Ascending aorta (tissue), 2 donors: ENCODE measurements around the gene PCSK5. TPM values are rescaled to one million over a fixed set of nuclear protein-coding genes. Genes with fewer than 3 reads are reported as not detected.
A peak's percentile ranks its signal among the peaks of the same experiment; 100 is the strongest.
"Not testable (repeated sequence)": the region's sequence is repeated elsewhere in the genome, so short reads cannot be mapped to it uniquely, and the experiment has no call there.

Experiments used
- DNase-seq, 2 donors: peaks; one replicate each; pipeline ENCODE4 v3.0.0-alpha.2; 2019; ENCODE audit warnings: low spot score in 2 of 2
- H3K27ac ChIP-seq, 2 donors: fragments of 200-600 bp; sonication (generic); one replicate each; pipeline ENCODE4 v1.5.1; 2016 to 2017; ENCODE audit warnings: mild to moderate bottlenecking in 1 of 2
- H3K27me3 ChIP-seq: fragments of 200-600 bp; sonication (generic); one replicate; pipeline ENCODE4 v1.5.1; 2017
- H3K36me3 ChIP-seq, 2 donors: fragments of 200-600 bp; sonication (generic); one replicate each; pipeline ENCODE4 v1.5.1; 2016
- H3K4me1 ChIP-seq, 2 donors: fragments of 200-600 bp; sonication (generic); one replicate each; pipeline ENCODE4 v1.5.1; 2016 to 2017; ENCODE audit warnings: mild to moderate bottlenecking in 1 of 2
- H3K4me3 ChIP-seq, 2 donors: fragments of 200-600 bp; sonication (generic); one replicate each; pipeline ENCODE4 v1.5.1; 2016 to 2017; ENCODE audit warnings: mild to moderate bottlenecking in 1 of 2
- H3K9me3 ChIP-seq, 2 donors: fragments of 200-600 bp; sonication (generic); one replicate each; pipeline ENCODE4 v1.5.1; 2016
- intact Hi-C: fragments of 100-400 bp; cut with DNase I; formaldehyde crosslinking; loops from one replicate; pipeline ENCODE4 v1.15.1; 2023
- total RNA-seq: library from RNA; depleted of rRNA; stranded (reverse); fragments of >200 nt; gene quantifications from one replicate; pipeline ENCODE4 v1.1.0, GENCODE V29; 2016
- TF ChIP-seq, protein P1 (sequence below), 3 experiments: fragments of 200-600 bp in 2 of 3; fragments of 450-650 bp in 1 of 3; sonication (generic) in 2 of 3; IDR thresholded peaks; one replicate each; pipeline ENCODE4 v1.5.1; 2016 to 2019; ENCODE audit warnings: antibody characterized with exemption in 3 of 3, mild to moderate bottlenecking in 1 of 3, moderate library complexity in 1 of 3

PCSK5 gene
- total RNA-seq, 1 donor from 2014 or later = 66.3 TPM

DNA sequence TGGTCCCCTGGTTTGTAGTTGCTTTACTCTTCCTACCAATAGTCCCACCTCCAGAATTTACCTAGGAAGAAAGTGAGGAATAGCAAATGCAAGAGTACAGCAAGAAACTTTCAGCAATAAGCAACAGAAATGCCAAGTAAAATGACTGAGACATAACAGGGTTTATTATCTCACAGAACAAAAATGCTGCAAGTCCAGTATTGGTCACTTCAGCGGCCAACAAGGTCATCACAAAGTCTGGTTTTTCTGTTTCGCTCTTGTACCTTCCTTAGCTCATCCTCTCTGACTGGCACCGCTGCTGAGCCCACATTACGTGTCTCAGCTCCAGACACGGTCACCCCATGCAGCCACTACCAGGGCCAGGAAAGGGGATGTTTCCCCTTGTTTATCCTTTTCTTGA lies 421.1 kb downstream of the PCSK5 start:
- TF ChIP-seq, protein P1, sequence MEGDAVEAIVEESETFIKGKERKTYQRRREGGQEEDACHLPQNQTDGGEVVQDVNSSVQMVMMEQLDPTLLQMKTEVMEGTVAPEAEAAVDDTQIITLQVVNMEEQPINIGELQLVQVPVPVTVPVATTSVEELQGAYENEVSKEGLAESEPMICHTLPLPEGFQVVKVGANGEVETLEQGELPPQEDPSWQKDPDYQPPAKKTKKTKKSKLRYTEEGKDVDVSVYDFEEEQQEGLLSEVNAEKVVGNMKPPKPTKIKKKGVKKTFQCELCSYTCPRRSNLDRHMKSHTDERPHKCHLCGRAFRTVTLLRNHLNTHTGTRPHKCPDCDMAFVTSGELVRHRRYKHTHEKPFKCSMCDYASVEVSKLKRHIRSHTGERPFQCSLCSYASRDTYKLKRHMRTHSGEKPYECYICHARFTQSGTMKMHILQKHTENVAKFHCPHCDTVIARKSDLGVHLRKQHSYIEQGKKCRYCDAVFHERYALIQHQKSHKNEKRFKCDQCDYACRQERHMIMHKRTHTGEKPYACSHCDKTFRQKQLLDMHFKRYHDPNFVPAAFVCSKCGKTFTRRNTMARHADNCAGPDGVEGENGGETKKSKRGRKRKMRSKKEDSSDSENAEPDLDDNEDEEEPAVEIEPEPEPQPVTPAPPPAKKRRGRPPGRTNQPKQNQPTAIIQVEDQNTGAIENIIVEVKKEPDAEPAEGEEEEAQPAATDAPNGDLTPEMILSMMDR (IDR thresholded peaks at IDR 0.05) = no peak
- Histone ChIP-seq H3K9me3 (no peaks in the 10 kb centered on the region), H3K27ac (no peak overlapping the region), H3K27me3 (no peaks in the 10 kb centered on the region), H3K4me1 (no peaks in the 10 kb centered on the region), H3K36me3 (no peaks in the 10 kb centered on the region), H3K4me3 (no peak overlapping the region)
- intact Hi-C loops = no loop called here
- peak in 1 of 2 donors; percentile 12 for DNase-seq

DNA sequence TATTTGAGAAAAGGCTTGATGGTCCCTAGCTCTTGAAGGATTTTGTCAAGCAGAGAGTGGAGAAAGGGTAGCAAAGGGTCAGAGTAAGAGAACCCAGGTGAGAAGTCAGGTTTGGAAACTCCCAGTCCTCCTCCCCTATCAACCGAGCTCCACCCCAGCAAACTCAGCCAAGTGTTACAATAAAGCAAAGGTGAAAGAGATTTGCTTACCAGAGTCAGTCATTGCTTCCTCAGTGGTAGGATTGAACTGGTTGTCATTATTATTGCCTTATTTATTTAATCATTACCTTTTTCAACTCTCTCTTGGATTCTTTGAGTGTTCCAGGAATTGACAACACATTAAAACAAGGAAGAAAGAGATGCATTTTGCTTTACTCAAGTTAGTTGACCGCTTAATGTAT lies 423.3 kb downstream of the PCSK5 start:
- H3K36me3 ChIP-seq = no peaks in the 10 kb centered on the region
- TF ChIP-seq, protein P1 (IDR thresholded peaks at IDR 0.05) = no peak
- DNase-seq = peak in 1 of 2 donors; percentile 11
- intact Hi-C loops = no loop called here
- H3K27ac ChIP-seq = no peak overlapping the region
- H3K9me3 ChIP-seq = no peaks in the 10 kb centered on the region
- no peaks in the 10 kb centered on the region for H3K27me3 ChIP-seq
- no peak overlapping the region for H3K4me3 ChIP-seq
- H3K4me1 ChIP-seq = no peaks in the 10 kb centered on the region

DNA sequence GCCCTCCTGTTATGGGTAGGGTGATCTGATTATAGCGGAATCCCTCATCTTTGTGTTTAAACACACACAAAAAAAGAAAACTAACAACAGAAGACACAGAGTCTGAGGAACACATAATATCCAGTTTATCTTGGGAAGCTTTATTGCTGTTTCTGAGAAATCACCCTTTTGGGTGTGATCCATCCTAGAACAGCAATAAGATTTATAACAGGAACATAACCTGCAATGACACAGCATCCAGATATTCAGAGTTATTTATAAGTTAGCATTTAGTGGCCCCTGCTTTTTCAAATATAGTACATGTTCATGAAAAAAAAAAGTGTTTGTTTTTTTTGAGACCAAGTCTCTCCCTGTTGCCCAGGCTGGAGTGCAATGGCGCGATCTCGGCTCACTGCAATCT lies 423.8 kb downstream of the PCSK5 start:
- Histone ChIP-seq H3K9me3 (no peaks in the 10 kb centered on the region), H3K27me3 (no peaks in the 10 kb centered on the region), H3K27ac (no peak overlapping the region), H3K4me1 (no peaks in the 10 kb centered on the region), H3K36me3 (no peaks in the 10 kb centered on the region), H3K4me3 (no peak overlapping the region)
- TF ChIP-seq, protein P1 (IDR thresholded peaks at IDR 0.05) = no peak
- DNase-seq = no peak
- intact Hi-C loops = no loop called here

DNA sequence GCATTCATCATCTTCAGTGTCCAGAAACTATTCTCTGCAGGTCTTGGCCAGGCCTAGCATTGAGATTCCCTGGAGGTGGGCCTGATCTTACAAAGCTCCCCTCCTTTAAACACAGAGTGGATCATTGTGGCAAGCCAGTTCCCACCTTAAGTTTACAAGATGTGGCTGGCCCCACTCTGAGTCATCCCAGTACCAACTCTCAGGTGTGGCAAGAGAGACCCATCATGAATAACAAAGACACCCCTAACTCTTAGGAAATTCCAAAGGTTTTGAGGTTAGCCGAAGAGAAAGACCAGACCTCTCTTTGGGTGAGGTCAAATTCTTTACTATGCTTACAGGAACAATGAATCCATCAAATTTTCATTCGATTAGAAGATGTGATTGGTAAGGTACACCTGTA lies 425.6 kb downstream of the PCSK5 start:
- intact Hi-C loops = no loop called here
- no peaks in the 10 kb centered on the region for H3K36me3 ChIP-seq
- H3K27me3 ChIP-seq = no peaks in the 10 kb centered on the region
- no peak overlapping the region for H3K27ac ChIP-seq
- H3K4me3 ChIP-seq = no peak overlapping the region
- TF ChIP-seq, protein P1 (IDR thresholded peaks at IDR 0.05) = no peak
- H3K9me3 ChIP-seq = no peaks in the 10 kb centered on the region
- DNase-seq = no peak
- H3K4me1 ChIP-seq = peaks cover 0 to 3% of the 10 kb centered on the region in 2 donors

DNA sequence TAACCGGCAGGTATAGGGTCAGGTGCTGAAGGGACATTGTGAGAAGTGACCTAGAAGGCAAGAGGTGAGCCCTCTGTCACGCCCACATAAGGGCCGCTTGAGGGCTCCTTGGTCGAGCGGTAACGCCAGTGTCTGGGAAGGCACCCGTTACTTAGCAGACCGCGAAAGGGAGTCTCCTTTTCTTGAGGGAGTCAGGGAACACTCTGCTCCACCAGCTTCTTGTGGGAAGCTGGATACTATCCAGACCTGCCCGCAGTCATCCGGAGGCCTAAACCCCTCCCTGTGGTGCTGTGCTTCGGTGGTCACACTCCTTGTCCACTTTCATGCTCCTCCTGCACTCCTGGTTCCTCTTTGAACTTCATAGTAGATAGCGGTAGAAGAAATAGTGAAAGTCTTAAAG lies 429.0 kb downstream of the PCSK5 start:
- H3K4me1 ChIP-seq, H3K4me3 ChIP-seq, H3K27me3 ChIP-seq, intact Hi-C loops, H3K9me3 ChIP-seq, H3K36me3 ChIP-seq, H3K27ac ChIP-seq, DNase-seq: not testable (repeated sequence)

DNA sequence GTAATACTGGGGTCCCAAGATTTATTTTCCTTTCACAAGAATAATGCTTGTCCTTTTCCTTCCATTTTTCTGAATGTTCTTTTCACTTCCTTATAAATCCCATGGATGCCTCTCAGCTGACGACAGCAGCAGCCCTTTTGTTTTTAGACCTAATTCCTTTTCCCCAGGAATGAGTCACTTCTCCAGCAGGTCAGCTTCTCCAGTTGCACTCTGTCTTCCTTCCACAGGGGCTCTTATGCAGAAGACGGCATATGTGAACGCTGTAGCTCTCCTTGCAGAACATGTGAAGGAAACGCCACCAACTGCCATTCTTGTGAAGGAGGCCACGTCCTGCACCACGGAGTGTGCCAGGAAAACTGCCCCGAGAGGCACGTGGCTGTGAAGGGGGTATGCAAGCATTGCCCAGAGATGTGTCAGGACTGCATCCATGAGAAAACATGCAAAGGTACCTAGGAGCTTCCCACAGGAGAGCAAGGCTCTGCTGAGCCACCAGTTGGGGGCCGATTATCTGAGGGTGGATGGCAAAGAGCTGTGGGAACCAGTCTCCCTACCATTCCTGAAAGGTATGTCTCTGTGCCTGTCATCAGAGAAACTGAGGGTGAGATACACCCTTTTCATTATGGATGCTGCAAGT lies 430.8 kb downstream of the PCSK5 start:
- Histone ChIP-seq H3K27me3 (no peaks in the 10 kb centered on the region), H3K9me3 (no peaks in the 10 kb centered on the region), H3K4me3 (no peak overlapping the region), H3K27ac (peak overlapping the region in 1 of 2 donors; percentile 49), H3K36me3 (no peaks in the 10 kb centered on the region), H3K4me1 (peaks cover 0 to 3% of the 10 kb centered on the region in 2 donors)
- intact Hi-C loops = no loop called here
- no peak for DNase-seq
- TF ChIP-seq, protein P1 (IDR thresholded peaks at IDR 0.05) = no peak
